T-helper 2 cell treated with Interferon-gamma antibody and Interleukin-4, amounts not matched to agents 5 μg/mL and 100 μg/mL, for 36 hours (primary cell): Measurements from ENCODE around the gene BCKDHB.

Experiments
- DNase-seq: peaks from one replicate; pipeline ENCODE4 v3.0.0; 2021; ENCODE audit warnings: low spot score
- H3K27ac Mint-ChIP-seq: one replicate; pipeline ENCODE4 v1.8.0; 2021; ENCODE audit warnings: mild to moderate bottlenecking, mixed read lengths
- H3K27me3 Mint-ChIP-seq: one replicate; pipeline ENCODE4 v1.8.0; 2021; ENCODE audit warnings: low read depth, mixed read lengths
- H3K36me3 Mint-ChIP-seq: one replicate; pipeline ENCODE4 v1.8.0; 2021; ENCODE audit warnings: low read depth, mixed read lengths
- H3K4me1 Mint-ChIP-seq: one replicate; pipeline ENCODE4 v1.8.0; 2021; ENCODE audit warnings: low read depth, mixed read lengths
- H3K4me3 Mint-ChIP-seq: one replicate; pipeline ENCODE4 v1.8.0; 2022; ENCODE audit warnings: mild to moderate bottlenecking, moderate library complexity, mixed read lengths
- H3K9me3 Mint-ChIP-seq: one replicate; pipeline ENCODE4 v1.8.0; 2021; ENCODE audit warnings: mixed read lengths

Gene BCKDHB

DNA sequence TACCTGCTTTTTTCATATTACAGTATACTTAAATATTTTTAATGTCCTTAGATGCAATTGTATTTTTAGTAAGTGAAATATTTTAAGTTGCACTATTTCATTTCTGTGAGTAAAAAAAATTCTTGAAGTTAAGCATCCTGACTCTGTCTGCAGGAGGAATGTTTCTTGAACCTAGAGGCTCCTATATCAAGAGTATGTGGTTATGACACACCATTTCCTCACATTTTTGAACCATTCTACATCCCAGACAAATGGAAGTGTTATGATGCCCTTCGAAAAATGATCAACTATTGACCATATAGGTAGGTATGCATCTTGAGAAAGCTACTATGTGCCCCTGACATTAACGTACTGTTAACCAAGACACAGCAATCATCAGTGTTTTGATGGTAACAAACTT, 237.0 kb downstream of the BCKDHB start:
- H3K9me3 Mint-ChIP-seq = no peaks in the 10 kb centered on the region
- H3K27me3 Mint-ChIP-seq = no peaks in the 10 kb centered on the region
- no peak overlapping the region for H3K4me3 Mint-ChIP-seq
- H3K4me1 Mint-ChIP-seq = no peaks in the 10 kb centered on the region
- no peak overlapping the region for H3K27ac Mint-ChIP-seq
- DNase-seq = no peak
- no peaks in the 10 kb centered on the region for H3K36me3 Mint-ChIP-seq

DNA sequence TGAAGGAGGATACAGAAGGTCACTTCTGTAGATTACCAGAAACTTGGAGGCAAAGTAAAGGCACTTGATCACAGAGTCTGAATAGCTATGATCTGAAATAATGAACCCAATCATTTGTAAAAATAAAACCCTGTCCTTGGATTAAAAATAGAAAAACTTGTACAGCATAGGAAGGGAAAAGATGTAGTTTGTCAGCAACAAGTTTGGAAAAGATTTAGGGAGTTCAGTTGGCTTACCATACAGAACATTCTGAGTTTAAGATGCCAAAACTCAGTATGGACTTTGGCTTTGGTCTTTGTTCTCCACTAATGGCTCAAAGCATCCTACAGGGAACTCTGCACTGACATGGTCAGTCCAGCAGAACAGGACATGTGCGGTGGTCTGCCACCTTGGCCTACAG, 240.6 kb downstream of the BCKDHB start:
- Mint-ChIP-seq H3K27me3 (no peaks in the 10 kb centered on the region), H3K4me1 (no peaks in the 10 kb centered on the region), H3K27ac (no peak overlapping the region), H3K4me3 (no peak overlapping the region), H3K36me3 (no peaks in the 10 kb centered on the region), H3K9me3 (no peaks in the 10 kb centered on the region)
- DNase-seq = no peak

DNA sequence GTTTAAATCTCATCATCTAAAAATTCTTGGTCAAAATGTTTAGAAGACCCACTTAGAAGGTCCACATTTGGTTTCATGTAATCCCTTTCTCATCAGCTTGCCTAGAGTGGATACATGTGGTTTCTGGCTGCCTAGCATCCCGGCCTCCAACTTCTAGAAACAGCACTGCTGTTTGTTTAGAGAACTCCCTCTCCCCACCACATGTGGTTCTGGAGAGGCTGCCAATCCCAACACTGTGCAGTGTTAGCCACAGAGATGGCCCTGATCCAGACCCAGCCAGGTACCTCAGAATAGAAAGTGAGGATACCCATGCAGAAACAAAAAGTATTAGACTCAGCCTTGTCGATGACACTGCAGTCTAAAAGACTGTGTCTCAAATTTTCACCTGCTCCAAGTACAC, 241.8 kb downstream of the BCKDHB start:
- Mint-ChIP-seq H3K9me3 (no peaks in the 10 kb centered on the region), H3K4me3 (no peak overlapping the region), H3K27ac (no peak overlapping the region), H3K4me1 (no peaks in the 10 kb centered on the region), H3K27me3 (no peaks in the 10 kb centered on the region), H3K36me3 (no peaks in the 10 kb centered on the region)
- DNase-seq = no peak

DNA sequence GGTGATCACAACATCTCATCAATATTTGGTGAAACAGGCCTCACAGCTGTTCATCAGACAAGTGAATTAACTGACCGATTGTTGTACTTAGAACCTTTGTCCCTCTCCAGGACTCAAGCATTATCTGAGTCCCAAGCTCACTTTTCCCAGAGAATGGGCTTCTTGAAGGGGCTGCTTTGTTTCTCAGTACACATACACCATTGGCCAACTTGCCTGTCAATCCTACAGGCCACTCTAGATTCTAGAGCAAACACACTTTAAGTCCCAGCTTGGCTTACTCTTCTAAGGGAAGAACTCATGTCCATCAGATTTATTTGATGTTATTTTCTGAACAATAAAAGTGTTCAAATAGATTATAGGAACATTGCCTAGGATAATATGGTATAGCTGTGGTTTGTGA, 249.5 kb downstream of the BCKDHB start:
- H3K9me3 Mint-ChIP-seq = no peaks in the 10 kb centered on the region
- H3K27ac Mint-ChIP-seq = no peak overlapping the region
- H3K27me3 Mint-ChIP-seq = no peaks in the 10 kb centered on the region
- H3K36me3 Mint-ChIP-seq = no peaks in the 10 kb centered on the region
- DNase-seq = no peak
- H3K4me3 Mint-ChIP-seq = no peak overlapping the region
- no peaks in the 10 kb centered on the region for H3K4me1 Mint-ChIP-seq

DNA sequence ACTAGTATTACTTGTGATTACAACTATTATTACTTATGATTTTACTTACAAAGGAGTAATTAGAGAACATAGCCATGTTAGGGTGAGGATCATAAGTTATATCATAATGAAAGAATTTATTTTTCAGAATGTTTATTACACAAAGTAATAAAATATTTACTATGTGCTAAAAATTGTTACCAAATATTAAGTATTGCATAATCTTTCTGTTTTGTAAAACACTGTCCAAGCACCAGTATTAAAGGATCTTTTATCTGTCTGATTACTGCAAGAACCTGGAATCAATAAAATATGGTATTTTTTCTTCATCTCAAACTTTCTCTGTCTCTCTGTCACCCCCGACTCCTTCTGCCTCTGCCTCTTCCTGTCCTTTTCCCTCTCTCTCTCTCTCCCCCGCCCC, 250.1 kb downstream of the BCKDHB start:
- no peak for DNase-seq
- no peaks in the 10 kb centered on the region for H3K36me3 Mint-ChIP-seq
- no peaks in the 10 kb centered on the region for H3K27me3 Mint-ChIP-seq
- no peaks in the 10 kb centered on the region for H3K4me1 Mint-ChIP-seq
- H3K27ac Mint-ChIP-seq = no peak overlapping the region
- no peak overlapping the region for H3K4me3 Mint-ChIP-seq
- H3K9me3 Mint-ChIP-seq = no peaks in the 10 kb centered on the region

DNA sequence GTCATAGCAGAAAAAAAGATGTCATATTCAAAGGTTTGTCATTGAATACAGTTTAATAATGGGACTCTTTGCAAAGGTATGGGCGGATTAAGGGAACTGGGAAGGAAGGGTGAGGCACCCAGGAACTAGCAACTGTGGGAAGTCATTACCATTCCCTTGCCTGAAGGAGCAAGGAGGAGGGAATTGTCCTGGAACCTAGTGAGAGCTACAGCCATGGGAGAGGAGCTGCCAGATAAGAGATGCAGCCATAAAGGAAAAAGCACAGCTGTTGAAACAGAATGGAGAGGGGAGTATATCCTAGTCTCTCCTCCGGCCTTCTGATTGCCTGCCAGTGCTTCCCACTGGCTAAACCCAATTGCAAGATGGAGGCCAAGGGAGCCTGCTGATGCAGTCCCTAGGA, 250.6 kb downstream of the BCKDHB start:
- Mint-ChIP-seq H3K27ac (no peak overlapping the region), H3K27me3 (no peaks in the 10 kb centered on the region), H3K4me1 (no peaks in the 10 kb centered on the region), H3K36me3 (no peaks in the 10 kb centered on the region), H3K4me3 (no peak overlapping the region), H3K9me3 (no peaks in the 10 kb centered on the region)
- DNase-seq = no peak

DNA sequence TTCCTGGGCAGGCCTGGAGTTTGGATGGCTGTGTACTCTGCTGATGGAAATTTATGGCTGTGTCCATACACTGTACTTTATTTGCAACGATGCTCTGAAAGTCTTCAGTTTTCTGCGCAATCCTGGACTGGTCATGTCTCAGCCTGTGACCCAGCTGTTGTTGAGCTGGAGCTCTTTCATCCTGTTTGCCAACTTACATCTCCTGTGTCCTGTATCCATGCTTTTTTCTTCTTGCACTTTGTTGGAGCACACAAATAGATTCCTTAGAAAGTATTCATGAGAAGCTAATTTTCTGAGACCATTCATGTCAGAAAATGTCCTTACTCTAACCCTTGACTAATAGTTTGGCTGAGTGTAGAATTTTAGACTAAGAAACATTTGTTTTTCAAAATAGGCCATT, 251.2 kb downstream of the BCKDHB start:
- no peaks in the 10 kb centered on the region for H3K9me3 Mint-ChIP-seq
- no peaks in the 10 kb centered on the region for H3K27me3 Mint-ChIP-seq
- no peaks in the 10 kb centered on the region for H3K4me1 Mint-ChIP-seq
- DNase-seq = no peak
- H3K4me3 Mint-ChIP-seq = no peak overlapping the region
- H3K27ac Mint-ChIP-seq = no peak overlapping the region
- no peaks in the 10 kb centered on the region for H3K36me3 Mint-ChIP-seq

DNA sequence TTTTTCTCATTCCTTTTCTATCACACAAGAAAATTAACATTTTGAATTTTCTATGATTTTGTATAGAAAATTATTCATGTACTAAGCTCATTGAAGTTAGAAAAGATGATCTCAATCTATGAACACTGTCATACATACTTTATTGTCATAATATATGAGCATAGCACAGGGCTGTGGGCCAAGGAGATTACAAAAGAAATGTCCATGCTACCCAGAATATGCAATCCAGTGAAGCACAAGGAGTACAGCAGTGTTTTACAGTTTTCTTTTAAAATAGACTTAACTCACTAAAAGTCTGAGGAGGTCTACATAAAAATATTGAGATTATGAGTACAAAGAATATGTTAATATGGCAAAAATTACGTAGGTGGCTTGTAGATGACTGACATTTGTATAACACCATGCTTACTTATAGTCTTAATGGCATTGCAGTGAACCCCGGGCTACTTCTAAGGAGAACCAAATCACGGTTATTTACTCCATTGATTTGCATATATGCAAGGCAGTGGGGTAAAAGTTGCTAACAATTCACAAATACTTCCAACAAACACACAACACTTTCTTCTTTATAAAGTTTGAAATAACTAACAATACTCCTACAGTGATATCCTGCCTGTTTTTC, 257.1 kb downstream of the BCKDHB start:
- no peak overlapping the region for H3K4me3 Mint-ChIP-seq
- H3K9me3 Mint-ChIP-seq = no peaks in the 10 kb centered on the region
- DNase-seq = no peak
- H3K27me3 Mint-ChIP-seq = no peaks in the 10 kb centered on the region
- H3K27ac Mint-ChIP-seq = no peak overlapping the region
- H3K36me3 Mint-ChIP-seq = no peaks in the 10 kb centered on the region
- no peaks in the 10 kb centered on the region for H3K4me1 Mint-ChIP-seq

DNA sequence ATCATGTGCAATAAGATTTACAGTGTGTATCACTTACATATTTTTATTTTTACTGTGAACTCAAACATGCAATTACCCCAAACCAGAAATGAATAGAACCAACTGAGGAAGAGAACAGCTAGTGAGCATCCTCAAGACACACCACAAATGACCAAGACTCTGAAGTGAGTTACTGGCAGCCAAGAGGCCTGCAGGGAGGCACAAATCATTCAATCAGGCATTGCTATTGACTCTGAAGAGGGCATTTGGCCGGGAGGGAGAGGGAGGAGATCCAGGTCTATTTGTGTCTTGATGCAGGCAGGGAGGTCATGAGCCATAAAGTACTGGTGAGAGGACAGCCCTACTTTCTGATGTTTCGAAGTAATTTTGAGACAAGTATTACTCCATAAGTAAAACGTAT, 257.7 kb downstream of the BCKDHB start:
- H3K27ac Mint-ChIP-seq = no peak overlapping the region

DNA sequence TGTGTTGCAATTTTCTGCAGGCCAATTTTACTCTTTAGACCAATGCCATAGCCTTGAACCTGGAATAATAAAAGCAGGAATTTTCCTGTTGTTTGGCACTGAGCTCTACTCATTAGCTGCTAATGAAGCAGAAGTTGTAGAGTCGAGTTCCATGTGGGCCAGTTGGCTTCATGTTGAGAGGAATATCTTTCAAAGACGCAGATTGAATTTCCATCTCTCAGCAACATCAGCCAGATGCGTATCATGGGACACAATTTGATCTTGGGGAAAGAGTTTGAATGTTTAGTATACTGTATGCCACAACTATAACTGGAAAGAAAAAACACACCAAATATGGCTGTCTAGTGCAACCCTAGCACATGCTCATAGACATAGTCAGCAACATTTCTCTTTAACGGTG, 259.6 kb downstream of the BCKDHB start:
- no peaks in the 10 kb centered on the region for H3K36me3 Mint-ChIP-seq
- H3K27ac Mint-ChIP-seq = no peak overlapping the region
- no peaks in the 10 kb centered on the region for H3K9me3 Mint-ChIP-seq
- H3K4me3 Mint-ChIP-seq = no peak overlapping the region
- no peaks in the 10 kb centered on the region for H3K27me3 Mint-ChIP-seq
- no peak for DNase-seq
- H3K4me1 Mint-ChIP-seq = no peaks in the 10 kb centered on the region

More for the DNA sequence above, 257.7 kb downstream of the BCKDHB start:
- no peak for DNase-seq
- Mint-ChIP-seq H3K9me3 (no peaks in the 10 kb centered on the region), H3K36me3 (no peaks in the 10 kb centered on the region), H3K4me1 (no peaks in the 10 kb centered on the region), H3K27me3 (no peaks in the 10 kb centered on the region), H3K4me3 (no peak overlapping the region)

DNA sequence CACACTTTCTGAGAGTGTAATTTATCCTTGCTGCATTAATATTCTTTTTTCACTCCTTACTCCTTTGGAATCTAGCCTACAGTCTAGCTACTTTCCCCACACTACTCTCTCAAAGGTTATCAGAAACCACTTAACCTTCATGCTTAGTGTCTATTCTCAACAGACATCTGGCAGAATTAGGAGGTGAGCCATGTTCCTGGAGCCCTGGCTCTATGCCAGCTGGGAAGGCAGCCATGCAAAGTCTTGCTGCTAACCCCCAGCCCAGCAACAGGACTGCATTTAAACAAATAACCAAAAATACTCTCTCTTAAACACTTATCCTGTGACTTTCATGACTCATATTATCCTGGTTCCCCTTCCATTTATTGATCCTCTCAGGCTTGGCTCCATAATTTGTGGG, 260.2 kb downstream of the BCKDHB start:
- Mint-ChIP-seq H3K27me3 (no peaks in the 10 kb centered on the region), H3K27ac (no peak overlapping the region), H3K36me3 (no peaks in the 10 kb centered on the region), H3K4me1 (no peaks in the 10 kb centered on the region), H3K9me3 (no peaks in the 10 kb centered on the region), H3K4me3 (no peak overlapping the region)
- no peak for DNase-seq

DNA sequence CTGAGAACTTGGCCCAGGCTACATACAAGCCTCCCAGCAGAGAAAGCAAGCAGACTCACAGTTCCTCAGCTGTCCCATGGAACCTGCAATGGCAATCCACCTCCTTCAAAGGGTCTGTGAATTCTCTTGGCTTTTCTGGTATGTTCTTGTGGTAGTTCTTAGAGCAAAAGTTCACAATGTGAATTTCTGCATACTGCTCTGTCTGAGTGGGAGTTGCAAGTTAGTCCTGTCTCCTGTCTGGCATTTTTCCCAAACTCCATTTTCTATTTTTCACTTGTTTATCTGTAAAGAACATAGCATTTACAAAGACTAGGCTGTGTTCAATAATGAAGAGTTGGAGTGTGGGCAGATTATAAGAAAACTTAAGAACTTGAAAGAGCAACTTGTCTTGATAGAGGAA, 269.9 kb downstream of the BCKDHB start:
- Mint-ChIP-seq H3K4me1 (no peaks in the 10 kb centered on the region), H3K4me3 (no peak overlapping the region), H3K9me3 (no peaks in the 10 kb centered on the region), H3K27ac (no peak overlapping the region), H3K27me3 (no peaks in the 10 kb centered on the region), H3K36me3 (no peaks in the 10 kb centered on the region)
- DNase-seq = no peak

DNA sequence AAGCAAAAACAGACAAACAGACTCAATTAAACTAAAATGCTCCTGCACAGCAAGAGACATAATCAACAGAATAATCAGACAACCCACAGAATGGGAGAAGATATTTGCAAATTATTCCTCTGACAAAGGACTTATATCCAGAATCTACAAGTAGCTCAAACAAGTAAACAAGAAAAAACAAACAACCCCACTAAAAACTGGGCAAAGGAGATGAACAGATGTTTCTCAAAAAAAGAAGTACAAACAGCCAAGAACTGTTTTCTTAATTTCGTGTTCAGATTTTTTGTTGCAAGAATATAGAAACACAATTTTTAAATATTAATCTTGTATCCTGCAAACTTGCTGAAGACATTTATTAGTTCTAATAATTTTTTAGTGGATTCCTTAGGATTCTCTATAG, 274.1 kb downstream of the BCKDHB start:
- H3K4me3 Mint-ChIP-seq = no peak overlapping the region
- H3K4me1 Mint-ChIP-seq = no peaks in the 10 kb centered on the region
- H3K27ac Mint-ChIP-seq = no peak overlapping the region
- H3K9me3 Mint-ChIP-seq = no peaks in the 10 kb centered on the region
- H3K27me3 Mint-ChIP-seq = no peaks in the 10 kb centered on the region
- H3K36me3 Mint-ChIP-seq = no peaks in the 10 kb centered on the region
- no peak for DNase-seq

DNA sequence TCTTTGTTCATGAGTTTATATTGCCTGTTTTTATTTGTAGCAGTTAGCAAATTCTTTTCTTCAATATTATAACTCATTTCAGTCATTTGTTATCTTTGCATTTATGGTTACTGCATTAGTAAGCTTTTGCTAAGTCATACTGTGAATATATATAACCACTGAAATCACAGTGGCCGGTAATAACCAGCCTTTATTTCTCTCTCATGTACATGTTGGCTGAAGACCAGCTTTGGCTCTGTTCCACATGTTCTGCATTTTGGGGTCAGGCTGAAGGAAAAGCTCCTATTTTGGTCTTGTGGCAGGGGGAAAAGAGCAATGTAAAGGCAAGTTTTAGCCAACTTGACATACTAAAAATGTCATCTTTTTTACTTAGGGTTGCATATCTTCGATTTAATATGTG, 276.3 kb downstream of the BCKDHB start:
- no peaks in the 10 kb centered on the region for H3K4me1 Mint-ChIP-seq
- no peaks in the 10 kb centered on the region for H3K27me3 Mint-ChIP-seq
- no peak overlapping the region for H3K4me3 Mint-ChIP-seq
- no peak overlapping the region for H3K27ac Mint-ChIP-seq
- no peak for DNase-seq
- no peaks in the 10 kb centered on the region for H3K36me3 Mint-ChIP-seq
- H3K9me3 Mint-ChIP-seq = no peaks in the 10 kb centered on the region

DNA sequence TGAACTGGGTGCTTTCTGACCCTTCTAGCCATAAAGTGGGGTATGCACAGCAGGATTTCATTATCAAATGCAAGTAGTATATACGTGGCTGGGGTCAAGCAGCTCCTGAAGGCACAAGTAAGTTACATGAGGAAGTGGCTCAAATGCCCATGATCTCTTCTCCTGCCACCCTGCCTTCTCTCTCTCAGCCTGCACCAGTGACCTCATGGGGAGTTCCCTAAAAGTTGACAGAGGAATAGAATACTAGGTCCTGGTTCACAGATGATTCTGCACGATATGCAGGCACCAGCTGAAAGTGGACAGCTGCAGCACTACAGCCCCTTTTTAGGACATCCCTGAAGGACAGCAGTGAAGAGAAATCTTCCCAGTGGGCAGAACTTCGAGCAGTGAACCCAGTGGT, 282.0 kb downstream of the BCKDHB start:
- no peaks in the 10 kb centered on the region for H3K27me3 Mint-ChIP-seq
- H3K27ac Mint-ChIP-seq = no peak overlapping the region
- no peaks in the 10 kb centered on the region for H3K9me3 Mint-ChIP-seq
- H3K4me1 Mint-ChIP-seq = no peaks in the 10 kb centered on the region
- no peak for DNase-seq
- H3K36me3 Mint-ChIP-seq = no peaks in the 10 kb centered on the region
- no peak overlapping the region for H3K4me3 Mint-ChIP-seq
